IMR-90 (cell line): ENCODE results near the gene NRP2. TPM values are rescaled to one million over a fixed set of nuclear protein-coding genes. Genes with fewer than 3 reads are reported as not detected.

Experiments used
- ATAC-seq: fragments of 200-7000 bp; cut with Tn5 transposase; 2 replicates; pipeline ENCODE4 v1.9.1; 2020; ENCODE audit warnings: low read depth, mild to moderate bottlenecking, moderate library complexity
- BruUV-seq: library from RNA; stranded (reverse); fragments of 400-500 nt; replicated peaks from 2 replicates; lab custom pipeline; 2021; lab: Mats Ljungman, UMichigan
- CTCF ChIA-PET: fragments of 300-600 bp; formaldehyde crosslinking; extraction: SDS; loops from one replicate; lab custom pipeline; 2021; ENCODE audit warnings: antibody characterized with exemption; lab: Yijun Ruan, JAX
- POLR2A ChIA-PET: fragments of 300-600 bp; sonication (Branson Sonifier 250); formaldehyde crosslinking; loops from one replicate; lab custom pipeline; 2022; ENCODE audit warnings: antibody characterized with exemption; ENCODE audit not compliant: unreplicated experiment; lab: Charles Lee
- DNase-seq: peaks from one replicate; pipeline ENCODE4 v3.0.0; 2013
- H2AFZ ChIP-seq: replicated peaks from 2 replicates; pipeline ENCODE3; 2013; ENCODE audit warnings: low read length, mild to moderate bottlenecking; ENCODE audit not compliant: poor library complexity
- H2AK5ac ChIP-seq: 2 replicates; pipeline ENCODE4 v1.6.1; 2013; ENCODE audit warnings: low read depth, low read length, inconsistent platforms
- H2AK9ac ChIP-seq: replicated peaks from 2 replicates; pipeline ENCODE3; 2013; ENCODE audit warnings: mild to moderate bottlenecking, low read depth, low read length, moderate library complexity; ENCODE audit not compliant: poor library complexity
- H2BK120ac ChIP-seq: 2 replicates; pipeline ENCODE4 v1.6.1; 2013; ENCODE audit warnings: low read depth, low read length, inconsistent platforms
- H2BK15ac ChIP-seq: 3 replicates; pipeline ENCODE4 v1.6.1; 2013; ENCODE audit warnings: low read depth, low read length, inconsistent platforms
- H2BK20ac ChIP-seq: 2 replicates; pipeline ENCODE4 v1.6.1; 2013; ENCODE audit warnings: low read depth, mild to moderate bottlenecking, inconsistent platforms, low read length, moderate library complexity
- H2BK5ac ChIP-seq: 2 replicates; pipeline ENCODE4 v1.6.1; 2013; ENCODE audit warnings: mild to moderate bottlenecking, low read depth, low read length, inconsistent platforms; ENCODE audit not compliant: poor library complexity, severe bottlenecking
- H3K14ac ChIP-seq: replicated peaks from 2 replicates; pipeline ENCODE4 v1.6.1; 2013; ENCODE audit warnings: low read depth, low read length, inconsistent platforms
- H3K18ac ChIP-seq: 2 replicates; pipeline ENCODE4 v1.6.1; 2013; ENCODE audit warnings: low read depth, low read length, control low read depth
- H3K23ac ChIP-seq: 2 replicates; pipeline ENCODE4 v1.6.1; 2013; ENCODE audit warnings: low read depth, low read length, inconsistent platforms
- H3K27ac ChIP-seq: 2 replicates; pipeline ENCODE4 v1.5.1; 2013; ENCODE audit warnings: mild to moderate bottlenecking, control low read depth, low read length; ENCODE audit not compliant: insufficient read depth
- H3K27me3 ChIP-seq: 2 replicates; pipeline ENCODE4 v1.6.1; 2013; ENCODE audit warnings: low read length; ENCODE audit not compliant: control insufficient read depth, insufficient read depth
- H3K36me3 ChIP-seq: 2 replicates; pipeline ENCODE4 v1.6.1; 2013; ENCODE audit warnings: low read length, mixed read lengths; ENCODE audit not compliant: control insufficient read depth, insufficient read depth
- H3K4ac ChIP-seq: 2 replicates; pipeline ENCODE4 v1.6.1; 2013; ENCODE audit warnings: low read depth, low read length, inconsistent platforms
- H3K4me1 ChIP-seq: 2 replicates; pipeline ENCODE4 v1.6.1; 2013; ENCODE audit warnings: low read length, mixed read lengths; ENCODE audit not compliant: control insufficient read depth, insufficient read depth
- H3K4me2 ChIP-seq: 2 replicates; pipeline ENCODE4 v1.6.1; 2013; ENCODE audit warnings: low read depth, mild to moderate bottlenecking, control low read depth, low read length, moderate library complexity
- H3K4me3 ChIP-seq: 2 replicates; pipeline ENCODE4 v1.5.1; 2013; ENCODE audit warnings: low read depth, mild to moderate bottlenecking, control low read depth, low read length, moderate library complexity; ENCODE audit not compliant: insufficient read depth
- H3K56ac ChIP-seq: 2 replicates; pipeline ENCODE4 v1.6.1; 2013; ENCODE audit warnings: low read length, inconsistent platforms; ENCODE audit not compliant: insufficient read depth; ENCODE audit errors: extremely low read depth
- H3K79me1 ChIP-seq, 2 experiments: 2 replicates each; pipeline ENCODE4 v1.6.1; 2013; ENCODE audit warnings: low read length in 2 of 2, inconsistent platforms in 1 of 2, low read depth in 1 of 2
- H3K9ac ChIP-seq: 2 replicates; pipeline ENCODE4 v1.6.1; 2013; ENCODE audit warnings: low read depth, low read length, control low read depth
- H3K9me1 ChIP-seq: 2 replicates; pipeline ENCODE4 v1.6.1; 2013; ENCODE audit warnings: low read length, inconsistent platforms; ENCODE audit not compliant: insufficient read depth
- H3K9me3 ChIP-seq: 2 replicates; pipeline ENCODE4 v1.6.1; 2013; ENCODE audit warnings: low read length; ENCODE audit not compliant: control insufficient read depth, insufficient read depth
- H4K20me1 ChIP-seq: 2 replicates; pipeline ENCODE4 v1.6.1; 2013; ENCODE audit warnings: low read length, inconsistent platforms; ENCODE audit not compliant: insufficient read depth
- H4K5ac ChIP-seq: 2 replicates; pipeline ENCODE4 v1.6.1; 2013; ENCODE audit warnings: mild to moderate bottlenecking, low read depth, low read length, control low read depth
- H4K8ac ChIP-seq, 2 experiments: 2 replicates each; pipeline ENCODE4 v1.6.1; 2013; ENCODE audit warnings: low read depth in 2 of 2, low read length in 2 of 2, control low read depth in 1 of 2, inconsistent platforms in 1 of 2
- H4K91ac ChIP-seq: 2 replicates; pipeline ENCODE4 v1.6.1; 2013; ENCODE audit warnings: low read depth, low read length, inconsistent platforms; ENCODE audit not compliant: insufficient read depth
- CEBPB ChIP-seq: IDR thresholded peaks from 2 replicates; pipeline ENCODE4 v1.6.1; 2012; ENCODE audit warnings: low read depth, low read length, improper control_type of control experiment
- CHD1 ChIP-seq: IDR thresholded peaks from 2 replicates; pipeline ENCODE4 v1.6.1; 2012; ENCODE audit warnings: low read depth, low read length, improper control_type of control experiment
- ELK1 ChIP-seq: fragments of 150-350 bp; IDR thresholded peaks from 2 replicates; pipeline ENCODE4 v1.6.1; 2016; ENCODE audit warnings: low read depth, mild to moderate bottlenecking, low read length, moderate library complexity, borderline replicate concordance
- FOS ChIP-seq: fragments of 150-350 bp; IDR thresholded peaks from 2 replicates; pipeline ENCODE4 v1.6.1; 2016; ENCODE audit warnings: low read depth, low read length
- MAFK ChIP-seq: IDR thresholded peaks from 2 replicates; pipeline ENCODE4 v1.6.1; 2012; ENCODE audit warnings: low read depth, low read length, improper control_type of control experiment
- MAZ ChIP-seq: IDR thresholded peaks from 2 replicates; pipeline ENCODE4 v1.6.1; 2012; ENCODE audit warnings: low read depth, mild to moderate bottlenecking, low read length, improper control_type of control experiment, moderate library complexity, borderline replicate concordance
- NFE2L2 ChIP-seq: fragments of 150-350 bp; IDR thresholded peaks from 2 replicates; pipeline ENCODE4 v1.6.1; 2016; ENCODE audit warnings: low read depth, mild to moderate bottlenecking, low read length
- POLR2A ChIP-seq: IDR thresholded peaks from 2 replicates; pipeline ENCODE4 v1.6.1; 2012; ENCODE audit warnings: mild to moderate bottlenecking, low read depth, low read length
- RAD21 ChIP-seq: IDR thresholded peaks from 2 replicates; pipeline ENCODE4 v1.6.1; 2012; ENCODE audit warnings: low read length, improper control_type of control experiment
- RCOR1 ChIP-seq: IDR thresholded peaks from 2 replicates; pipeline ENCODE4 v1.6.1; 2012; ENCODE audit warnings: mild to moderate bottlenecking, low read length, improper control_type of control experiment; ENCODE audit not compliant: insufficient replicate concordance
- SMC3 ChIP-seq: fragments of 150-350 bp; IDR thresholded peaks from 2 replicates; pipeline ENCODE4 v1.6.1; 2016; ENCODE audit warnings: low read depth, mild to moderate bottlenecking, antibody characterized with exemption, low read length, moderate library complexity
- USF2 ChIP-seq: fragments of 150-350 bp; IDR thresholded peaks from 2 replicates; pipeline ENCODE4 v1.6.1; 2017; ENCODE audit warnings: mild to moderate bottlenecking, antibody characterized with exemption, low read length, low read depth
- WGBS, 2 experiments: methylation state at CpG; one replicate each; pipeline versions ENCODE4 v1.1.5 to v1.1.7; 2013; ENCODE audit warnings: missing lambda C conversion rate in 2 of 2; ENCODE audit not compliant: insufficient read length in 1 of 2; ENCODE audit errors: extremely low coverage in 2 of 2; 5-methylcytosine and 5-hydroxymethylcytosine counted together
- dilution Hi-C: fragments of 300-500 bp; cut with HindIII; formaldehyde crosslinking; loops from one replicate; pipeline ENCODE4 v1.14.3; 2018; ENCODE audit warnings: low sequenced_read_pairs; ENCODE audit not compliant: unreplicated experiment
- in situ Hi-C: fragments of 300-500 bp; cut with MboI; formaldehyde crosslinking; loops from 3 replicates; pipeline ENCODE4 v1.14.3; 2019; ENCODE audit warnings: low sequenced_read_pairs, inconsistent platforms, mixed read lengths
- intact Hi-C: fragments of 100-400 bp; cut with micrococcal nuclease; formaldehyde crosslinking; loops from 2 replicates; pipeline ENCODE4 v1.10.0; 2022
- polyA plus RNA-seq, 3 experiments: library from polyadenylated mRNA; depleted of rRNA; stranded (reverse); fragments of >200 nt; gene quantifications; 2 replicates each; pipeline ENCODE4 v1.2.3, GENCODE V29; 2012; ENCODE audit warnings: low replicate concordance in 1 of 3
- total RNA-seq: library from RNA; depleted of rRNA; stranded (reverse); fragments of >200 nt; gene quantifications from 2 replicates; pipeline ENCODE4 v1.2.3, GENCODE V29; 2012
- TF ChIP-seq, protein P1 (sequence below): conservative IDR thresholded peaks from 2 replicates; pipeline ENCODE4 v1.5.1; 2012; ENCODE audit warnings: mild to moderate bottlenecking, low read depth, low read length, improper control_type of control experiment

NRP2 gene
- total and polyA plus RNA-seq, 2 of the 4 experiments (the other 2 are of a cell fraction): 46.4 to 51.3 TPM

GRCh38 chr2:205714789-205715720 is 32.8 kb downstream of the NRP2 start:
- intact Hi-C loops (no loop called here), in situ Hi-C loops (no loop called here), dilution Hi-C loops (no loop called here)
- H3K9me1 ChIP-seq: peaks cover 18% of the 10 kb centered on the region; the same call in 1 of the 2 replicates
- no peak overlapping the region for H4K5ac ChIP-seq
- H3K56ac ChIP-seq: peak overlapping the region; percentile 21; the same call in 1 of the 2 replicates
- peak overlapping the region; percentile 46 for H2AFZ ChIP-seq
- BruUV-seq: no TSS peak
- H2BK20ac ChIP-seq: peak overlapping the region; percentile 42; the same call in 1 of the 2 replicates
- 0 out of 2 replicates have a peak overlapping the region, but pooled peaks have one; percentile 54 for H3K23ac ChIP-seq
- H2BK120ac ChIP-seq: peak overlapping the region; percentile 54
- H3K4me3 ChIP-seq: no peak overlapping the region
- H3K9ac ChIP-seq: no peak overlapping the region
- peak overlapping the region; percentile 60 for H3K4ac ChIP-seq
- 0 out of 2 replicates have a peak overlapping the region, but pooled peaks have one; percentile 13 for H3K27ac ChIP-seq
- peak overlapping the region; percentile 42 to 54; a peak in 2 of 4 replicates for H4K8ac ChIP-seq
- no peaks in the 10 kb centered on the region for H3K9me3 ChIP-seq
- peak overlapping the region; percentile 70; the same call in 1 of the 2 replicates for H2AK5ac ChIP-seq
- no peak overlapping the region for H2BK5ac ChIP-seq
- ChIA-PET CTCF (no interaction called here), POLR2A (no interaction called here)
- no peak overlapping the region for H2BK15ac ChIP-seq
- ATAC-seq (peak; percentile 19; the same call in 1 of the 2 replicates), DNase-seq (peak; percentile 38)
- H3K79me1 ChIP-seq: peaks cover 21 to 42% of the 10 kb centered on the region in 2 experiments
- 65% methylated on average over 3 of the region's 13 CpGs; no CpG with 5 or more reads in 1 of the 2 experiments for WGBS, 2 experiments
- H4K20me1 ChIP-seq: no peaks in the 10 kb centered on the region
- peak overlapping the region; percentile 58 for H2AK9ac ChIP-seq
- peaks cover 26% of the 10 kb centered on the region for H3K4me1 ChIP-seq
- H3K27me3 ChIP-seq: no peaks in the 10 kb centered on the region
- peak overlapping the region; percentile 44 for H3K14ac ChIP-seq
- H3K4me2 ChIP-seq: no peak overlapping the region
- H3K18ac ChIP-seq: 0 out of 2 replicates have a peak overlapping the region, but pooled peaks have one; percentile 4
- peaks cover 14% of the 10 kb centered on the region for H3K36me3 ChIP-seq
- H4K91ac ChIP-seq: peak overlapping the region; percentile 16; the same call in 1 of the 2 replicates
- TF ChIP-seq CEBPB (no peak), FOS (no peak), ELK1 (no peak), MAFK (no peak), CHD1 (no peak), POLR2A (no peak), RAD21 (no peak), MAZ (no peak), RCOR1 (no peak), NFE2L2 (no peak), SMC3 (no peak), USF2 (no peak)
- TF ChIP-seq, protein P1, sequence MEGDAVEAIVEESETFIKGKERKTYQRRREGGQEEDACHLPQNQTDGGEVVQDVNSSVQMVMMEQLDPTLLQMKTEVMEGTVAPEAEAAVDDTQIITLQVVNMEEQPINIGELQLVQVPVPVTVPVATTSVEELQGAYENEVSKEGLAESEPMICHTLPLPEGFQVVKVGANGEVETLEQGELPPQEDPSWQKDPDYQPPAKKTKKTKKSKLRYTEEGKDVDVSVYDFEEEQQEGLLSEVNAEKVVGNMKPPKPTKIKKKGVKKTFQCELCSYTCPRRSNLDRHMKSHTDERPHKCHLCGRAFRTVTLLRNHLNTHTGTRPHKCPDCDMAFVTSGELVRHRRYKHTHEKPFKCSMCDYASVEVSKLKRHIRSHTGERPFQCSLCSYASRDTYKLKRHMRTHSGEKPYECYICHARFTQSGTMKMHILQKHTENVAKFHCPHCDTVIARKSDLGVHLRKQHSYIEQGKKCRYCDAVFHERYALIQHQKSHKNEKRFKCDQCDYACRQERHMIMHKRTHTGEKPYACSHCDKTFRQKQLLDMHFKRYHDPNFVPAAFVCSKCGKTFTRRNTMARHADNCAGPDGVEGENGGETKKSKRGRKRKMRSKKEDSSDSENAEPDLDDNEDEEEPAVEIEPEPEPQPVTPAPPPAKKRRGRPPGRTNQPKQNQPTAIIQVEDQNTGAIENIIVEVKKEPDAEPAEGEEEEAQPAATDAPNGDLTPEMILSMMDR: no peak
